Keratinocyte (primary cell): Measurements from ENCODE around the gene HSD17B14. TPM values are rescaled to one million over a fixed set of nuclear protein-coding genes. Genes with fewer than 3 reads are reported as not detected.

Source experiments
- DNase-seq: peaks from one replicate; pipeline ENCODE4 v3.0.0-alpha.2; 2011; ENCODE audit warnings: low read depth, missing footprints, low spot score
- FAIRE-seq: peaks from 2 replicates; lab custom pipeline; 2011; peaks lifted over from hg19 to GRCh38; lab: Jason Lieb, UNC
- H2AFZ ChIP-seq: 2 replicates; pipeline ENCODE4 v1.6.0; 2012; ENCODE audit warnings: low read length, control low read depth, inconsistent platforms; ENCODE audit not compliant: control insufficient read depth
- H3K27ac ChIP-seq: 2 replicates; pipeline ENCODE4 v1.5.1; 2011; ENCODE audit warnings: low read length; ENCODE audit not compliant: control insufficient read depth, insufficient read depth
- H3K27me3 ChIP-seq: 3 replicates; pipeline ENCODE4 v1.6.0; 2011; ENCODE audit warnings: low read length; ENCODE audit not compliant: control insufficient read depth, insufficient read depth; ENCODE audit errors: extremely low read depth
- H3K36me3 ChIP-seq, 2 experiments: 2 replicates in 1 of 2; 3 replicates in 1 of 2; pipeline ENCODE4 v1.5.1; 2011; ENCODE audit warnings: low read length in 2 of 2, mild to moderate bottlenecking in 1 of 2; ENCODE audit not compliant: control insufficient read depth in 2 of 2, insufficient read depth in 2 of 2; ENCODE audit errors: extremely low read depth in 1 of 2
- H3K4me1 ChIP-seq: 3 replicates; pipeline ENCODE4 v1.5.1; 2011; ENCODE audit warnings: low read length; ENCODE audit not compliant: control insufficient read depth, insufficient read depth; ENCODE audit errors: extremely low read depth
- H3K4me2 ChIP-seq: 3 replicates; pipeline ENCODE4 v1.6.0; 2011; ENCODE audit warnings: low read depth, low read length; ENCODE audit not compliant: control insufficient read depth, insufficient read depth; ENCODE audit errors: extremely low read depth
- H3K4me3 ChIP-seq, 3 experiments: fragments of 200-600 bp in 1 of 3; sonication (generic) in 1 of 3; 2 replicates in 2 of 3; 3 replicates in 1 of 3; pipeline ENCODE4 v1.5.1; 2011 to 2016; ENCODE audit warnings: low read length in 3 of 3, mild to moderate bottlenecking in 3 of 3, control low read depth in 2 of 3, inconsistent platforms in 1 of 3, low read depth in 1 of 3, mixed read lengths in 1 of 3, mixed run types in 1 of 3, moderate library complexity in 1 of 3; ENCODE audit not compliant: control insufficient read depth in 2 of 3, insufficient read depth in 2 of 3; ENCODE audit errors: extremely low read depth in 1 of 3
- H3K79me2 ChIP-seq: 2 replicates; pipeline ENCODE4 v1.6.0; 2012; ENCODE audit warnings: low read length; ENCODE audit not compliant: control insufficient read depth, insufficient read depth
- H3K9ac ChIP-seq: 3 replicates; pipeline ENCODE4 v1.6.0; 2011; ENCODE audit warnings: low read length; ENCODE audit not compliant: control insufficient read depth, insufficient read depth; ENCODE audit errors: extremely low read depth
- H3K9me1 ChIP-seq: 3 replicates; pipeline ENCODE4 v1.6.0; 2011; ENCODE audit warnings: low read length; ENCODE audit not compliant: control insufficient read depth, insufficient read depth; ENCODE audit errors: extremely low read depth
- H3K9me3 ChIP-seq: 2 replicates; pipeline ENCODE4 v1.5.1; 2012; ENCODE audit warnings: low read depth, low read length; ENCODE audit not compliant: control insufficient read depth
- H4K20me1 ChIP-seq: 3 replicates; pipeline ENCODE4 v1.6.0; 2011; ENCODE audit warnings: low read length; ENCODE audit not compliant: control insufficient read depth, insufficient read depth; ENCODE audit errors: extremely low read depth
- CTCF ChIP-seq, 3 experiments: IDR thresholded peaks in 1 of 3; conservative IDR thresholded peaks in 1 of 3; optimal IDR thresholded peaks in 1 of 3; 2 replicates in 2 of 3; 3 replicates in 1 of 3; pipeline versions ENCODE3 to v1.5.1; 2011; ENCODE audit warnings: low read length in 3 of 3, mild to moderate bottlenecking in 3 of 3, moderate library complexity in 2 of 3, control low read depth in 1 of 3, inconsistent platforms in 1 of 3; ENCODE audit not compliant: insufficient read depth in 2 of 3; ENCODE audit errors: extremely low read depth in 1 of 3
- EZH2 ChIP-seq: IDR thresholded peaks from one replicate; pipeline ENCODE4 v1.6.1; 2012; ENCODE audit warnings: inconsistent platforms, mild to moderate bottlenecking, low read length, moderate library complexity
- dilution Hi-C: fragments of 300-500 bp; cut with MboI; formaldehyde crosslinking; loops from one replicate; pipeline ENCODE4 v1.7.0; 2020; ENCODE audit warnings: low sequenced_read_pairs; ENCODE audit not compliant: extremely low pct_ligation_motif_present
- polyA plus RNA-seq, 5 experiments: library from polyadenylated mRNA; depleted of rRNA in 3 of 5; stranded (reverse) in 3 of 5; stranded (forward) in 1 of 5; unstranded in 1 of 5; fragments of >200 nt; gene quantifications; 1 replicate in 1 of 5; 2 replicates in 3 of 5; 3 replicates in 1 of 5; pipeline versions ENCODE4 v1.2.1 to v1.2.3, GENCODE V29; 2011 to 2012; ENCODE audit warnings: missing spikeins in 2 of 5, low read depth in 1 of 5, low replicate concordance in 1 of 5

The HSD17B14 gene
- polyA plus RNA-seq, 1 donor (not counting 4 experiments of a cell fraction or from before 2014, with no cell fraction given), result 0.92 TPM

GRCh38 chr19:48779636-48780035, 56.7 kb downstream of the HSD17B14 start:
- Histone ChIP-seq H3K27me3 (no peaks in the 10 kb centered on the region), H3K9ac (no peak overlapping the region), H3K27ac (no peak overlapping the region), H3K9me1 (no peaks in the 10 kb centered on the region), H4K20me1 (no peaks in the 10 kb centered on the region), H3K9me3 (no peaks in the 10 kb centered on the region), H3K4me3 (no peak overlapping the region), H3K4me1 (no peaks in the 10 kb centered on the region), H2AFZ (no peak overlapping the region), H3K36me3 (no peaks in the 10 kb centered on the region), H3K4me2 (no peak overlapping the region), H3K79me2 (no peaks in the 10 kb centered on the region)
- FAIRE-seq (no peak), DNase-seq (no peak)
- dilution Hi-C loops, result no loop called here
- no peak for TF ChIP-seq CTCF (optimal IDR thresholded peaks at IDR 0.05 in 1 of 3, IDR thresholded peaks at IDR 0.05 in 1 of 3, conservative IDR thresholded peaks at IDR 0.05 in 1 of 3; ENCODE audit: extremely low read depth in 1 of 3, insufficient read depth in 2 of 3, low read length in 3 of 3)
- TF ChIP-seq EZH2, result no peak

GRCh38 chr19:48777720-48778119, 58.6 kb downstream of the HSD17B14 start:
- H3K36me3 ChIP-seq, result no peaks in the 10 kb centered on the region
- no peaks in the 10 kb centered on the region for H3K9me1 ChIP-seq
- FAIRE-seq, result no peak
- H2AFZ ChIP-seq, result no peak overlapping the region
- no peak overlapping the region for H3K27ac ChIP-seq
- H4K20me1 ChIP-seq, result no peaks in the 10 kb centered on the region
- H3K4me2 ChIP-seq, result no peak overlapping the region
- no peak for TF ChIP-seq EZH2
- TF ChIP-seq CTCF (optimal IDR thresholded peaks at IDR 0.05 in 1 of 3, IDR thresholded peaks at IDR 0.05 in 1 of 3, conservative IDR thresholded peaks at IDR 0.05 in 1 of 3; ENCODE audit: extremely low read depth in 1 of 3, insufficient read depth in 2 of 3, low read length in 3 of 3), result no peak
- no peaks in the 10 kb centered on the region for H3K79me2 ChIP-seq
- H3K4me1 ChIP-seq, result no peaks in the 10 kb centered on the region
- H3K4me3 ChIP-seq, result no peak overlapping the region
- H3K9me3 ChIP-seq, result no peaks in the 10 kb centered on the region
- no peaks in the 10 kb centered on the region for H3K27me3 ChIP-seq
- no peak overlapping the region for H3K9ac ChIP-seq
- no peak for DNase-seq
- dilution Hi-C loops, result no loop called here
